Fibroblast of mammary gland (primary cell): ENCODE results near the gene BTG1.

Source experiments
- DNase-seq: peaks from one replicate; pipeline ENCODE4 v3.0.0-alpha.2; 2010; ENCODE audit warnings: low read depth
- H3K4me3 ChIP-seq: 2 replicates; pipeline ENCODE4 v1.5.1; 2011; ENCODE audit warnings: low read depth, mild to moderate bottlenecking, low read length, moderate library complexity; ENCODE audit not compliant: control insufficient read depth
- CTCF ChIP-seq: conservative IDR thresholded peaks from 2 replicates; pipeline ENCODE4 v1.5.1; 2011; ENCODE audit warnings: low read depth, low read length, inconsistent platforms; ENCODE audit not compliant: control insufficient read depth, insufficient read depth

Gene BTG1

GRCh38 chr12:92188517-92189188 is 43.0 kb upstream of the BTG1 start:
- no peak overlapping the region for H3K4me3 ChIP-seq
- DNase-seq, result no peak
- no peak for TF ChIP-seq CTCF

GRCh38 chr12:92186038-92186470 is 40.4 kb upstream of the BTG1 start:
- no peak for TF ChIP-seq CTCF
- no peak overlapping the region for H3K4me3 ChIP-seq

GRCh38 chr12:92185052-92185451 is 39.4 kb upstream of the BTG1 start:
- no peak for TF ChIP-seq CTCF
- H3K4me3 ChIP-seq, result no peak overlapping the region
- DNase-seq, result no peak

More at GRCh38 chr12:92186038-92186470, 40.4 kb upstream of the BTG1 start:
- no peak for DNase-seq

GRCh38 chr12:92183575-92183974 is 37.9 kb upstream of the BTG1 start:
- H3K4me3 ChIP-seq, result no peak overlapping the region
- TF ChIP-seq CTCF, result no peak
- DNase-seq, result no peak

- no peak for DNase-seq
These were observed 32.7 kb upstream of the BTG1 start for GRCh38 chr12:92178340-92178739.

GRCh38 chr12:92176646-92177045 is 31.0 kb upstream of the BTG1 start:
- no peak overlapping the region for H3K4me3 ChIP-seq
- no peak for TF ChIP-seq CTCF
- no peak for DNase-seq

More at GRCh38 chr12:92178340-92178739, 32.7 kb upstream of the BTG1 start:
- H3K4me3 ChIP-seq, result no peak overlapping the region
- TF ChIP-seq CTCF, result no peak
